Transverse colon (tissue), 4 donors: Measurements from ENCODE around the gene ZNF792. TPM values are rescaled to one million over a fixed set of nuclear protein-coding genes. Genes with fewer than 3 reads are reported as not detected.
"Not testable (repeated sequence)": the region's sequence is repeated elsewhere in the genome, so short reads cannot be mapped to it uniquely, and the experiment has no call there.

Experiments used
- DNase-seq: peaks from one replicate; pipeline ENCODE4 v3.0.0-alpha.2; 2019
- H3K27ac ChIP-seq, 4 donors: fragments of 200-600 bp; sonication (generic); 2 replicates each; pipeline ENCODE4 v1.5.1; 2016 to 2018; ENCODE audit warnings: inconsistent platforms in 4 of 4
- H3K27me3 ChIP-seq: fragments of 200-600 bp; sonication (generic); 2 replicates; pipeline ENCODE4 v1.5.1; 2017; ENCODE audit warnings: inconsistent platforms
- H3K36me3 ChIP-seq, 4 donors: fragments of 200-600 bp; sonication (generic); 2 replicates each; pipeline ENCODE4 v1.5.1; 2017 to 2019; ENCODE audit warnings: inconsistent platforms in 4 of 4
- H3K4me1 ChIP-seq, 4 donors: fragments of 200-600 bp; sonication (generic); 2 replicates each; pipeline ENCODE4 v1.5.1; 2017 to 2020; ENCODE audit warnings: inconsistent platforms in 4 of 4
- H3K4me3 ChIP-seq, 4 donors: fragments of 200-600 bp; sonication (generic); 1 replicate in 1 of 4; 2 replicates in 3 of 4; pipeline versions ENCODE4 v1.5.1 to v1.6.1; 2017 to 2019; ENCODE audit warnings: inconsistent platforms in 4 of 4
- H3K9me3 ChIP-seq, 2 donors: fragments of 200-600 bp; sonication (generic); 2 replicates each; pipeline ENCODE4 v1.5.1; 2017 to 2019; ENCODE audit warnings: inconsistent platforms in 2 of 2
- EP300 ChIP-seq: sonication (generic); formaldehyde crosslinking; IDR thresholded peaks from one replicate; pipeline ENCODE4 v1.6.1; 2017; ENCODE audit warnings: antibody characterized with exemption, low read depth
- POLR2A ChIP-seq: fragments of 450-650 bp; IDR thresholded peaks from one replicate; pipeline ENCODE4 v1.6.1; 2016; ENCODE audit warnings: antibody characterized with exemption, mild to moderate bottlenecking, moderate library complexity
- POLR2AphosphoS5 ChIP-seq, 3 donors: sonication (generic); formaldehyde crosslinking; IDR thresholded peaks; one replicate each; pipeline ENCODE4 v1.6.1; 2016; ENCODE audit warnings: antibody characterized with exemption in 3 of 3
- WGBS, 2 donors: methylation state at CpG; one replicate each; pipeline ENCODE4 v1.1.5; 2018; ENCODE audit warnings: low coverage in 1 of 2; 5-methylcytosine and 5-hydroxymethylcytosine counted together
- in situ Hi-C, 4 donors: fragments of 200-750 bp; cut with MboI; loops; one replicate each; pipeline versions ENCODE4 v1.15.0 to v1.15.1; 2017; ENCODE audit warnings: low sequenced_read_pairs in 3 of 4, low pct_ligation_motif_present in 1 of 4, low pct_unique_long_range_greater_than_20kb in 1 of 4
- intact Hi-C: fragments of 100-400 bp; cut with DNase I; formaldehyde crosslinking; loops from one replicate; pipeline ENCODE4 v1.15.1; 2023; ENCODE audit warnings: low total_unique reads
- total RNA-seq, 4 donors: library from RNA; depleted of rRNA; stranded (reverse); fragments of >200 nt; gene quantifications; one replicate each; pipeline ENCODE4 v1.1.0, GENCODE V29; 2016
- TF ChIP-seq, protein P1 (sequence below), 5 experiments: fragments of 200-600 bp in 3 of 5; fragments of 450-650 bp in 2 of 5; sonication (generic) in 3 of 5; IDR thresholded peaks; 1 replicate in 2 of 5; 2 replicates in 3 of 5; pipeline ENCODE4 v1.5.1; 2016 to 2017; ENCODE audit warnings: antibody characterized with exemption in 5 of 5, inconsistent platforms in 3 of 5, mild to moderate bottlenecking in 2 of 5, moderate library complexity in 1 of 5

Gene ZNF792
- total RNA-seq, 4 donors from 2014 or later = 3.4 to 8.4 (median 6.5) TPM

DNA sequence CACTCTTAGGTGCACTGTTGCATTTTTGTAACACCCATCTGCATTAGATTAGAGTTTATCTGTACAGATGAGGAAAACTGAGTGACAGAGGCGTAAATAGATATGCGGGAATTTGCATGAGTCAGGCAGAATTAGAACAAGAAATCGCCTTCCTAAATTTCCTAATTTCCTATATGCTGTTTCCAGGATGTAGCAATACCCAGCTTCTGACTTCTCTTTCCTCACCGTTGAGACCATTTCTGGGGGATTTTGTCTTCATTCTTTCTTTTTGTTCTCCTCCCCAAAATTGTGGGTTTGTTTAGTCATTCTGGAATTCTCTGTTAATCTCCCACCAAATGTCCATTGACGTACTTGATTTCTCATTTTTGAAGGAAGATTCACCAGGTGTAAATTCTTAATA, 10.6 kb upstream of the ZNF792 start:
- TF ChIP-seq POLR2A = no peak
- no peak for TF ChIP-seq POLR2AphosphoS5 (IDR thresholded peaks at IDR 0.05)
- TF ChIP-seq, protein P1, sequence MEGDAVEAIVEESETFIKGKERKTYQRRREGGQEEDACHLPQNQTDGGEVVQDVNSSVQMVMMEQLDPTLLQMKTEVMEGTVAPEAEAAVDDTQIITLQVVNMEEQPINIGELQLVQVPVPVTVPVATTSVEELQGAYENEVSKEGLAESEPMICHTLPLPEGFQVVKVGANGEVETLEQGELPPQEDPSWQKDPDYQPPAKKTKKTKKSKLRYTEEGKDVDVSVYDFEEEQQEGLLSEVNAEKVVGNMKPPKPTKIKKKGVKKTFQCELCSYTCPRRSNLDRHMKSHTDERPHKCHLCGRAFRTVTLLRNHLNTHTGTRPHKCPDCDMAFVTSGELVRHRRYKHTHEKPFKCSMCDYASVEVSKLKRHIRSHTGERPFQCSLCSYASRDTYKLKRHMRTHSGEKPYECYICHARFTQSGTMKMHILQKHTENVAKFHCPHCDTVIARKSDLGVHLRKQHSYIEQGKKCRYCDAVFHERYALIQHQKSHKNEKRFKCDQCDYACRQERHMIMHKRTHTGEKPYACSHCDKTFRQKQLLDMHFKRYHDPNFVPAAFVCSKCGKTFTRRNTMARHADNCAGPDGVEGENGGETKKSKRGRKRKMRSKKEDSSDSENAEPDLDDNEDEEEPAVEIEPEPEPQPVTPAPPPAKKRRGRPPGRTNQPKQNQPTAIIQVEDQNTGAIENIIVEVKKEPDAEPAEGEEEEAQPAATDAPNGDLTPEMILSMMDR (IDR thresholded peaks at IDR 0.05) = no peak
- TF ChIP-seq EP300 = no peak
- Histone ChIP-seq H3K36me3 (no peaks in the 10 kb centered on the region), H3K4me1 (peaks cover 0 to 11% (median 0%) of the 10 kb centered on the region in 4 donors), H3K9me3 (peaks cover 0 to 6% of the 10 kb centered on the region in 2 donors), H3K27ac (no peak overlapping the region), H3K4me3 (no peak overlapping the region), H3K27me3 (no peaks in the 10 kb centered on the region)
- DNase-seq = no peak
- intact Hi-C loops = no loop called here
- WGBS, 2 donors = 22 to 66% methylated on average over 4 to 5 of the region's 5 CpGs
- in situ Hi-C loops = loop anchor here in 1 of 4 donors (5.0 kb wide), 1 partner anchor 43 kb away; no protein-coding TSS in a partner anchor

DNA sequence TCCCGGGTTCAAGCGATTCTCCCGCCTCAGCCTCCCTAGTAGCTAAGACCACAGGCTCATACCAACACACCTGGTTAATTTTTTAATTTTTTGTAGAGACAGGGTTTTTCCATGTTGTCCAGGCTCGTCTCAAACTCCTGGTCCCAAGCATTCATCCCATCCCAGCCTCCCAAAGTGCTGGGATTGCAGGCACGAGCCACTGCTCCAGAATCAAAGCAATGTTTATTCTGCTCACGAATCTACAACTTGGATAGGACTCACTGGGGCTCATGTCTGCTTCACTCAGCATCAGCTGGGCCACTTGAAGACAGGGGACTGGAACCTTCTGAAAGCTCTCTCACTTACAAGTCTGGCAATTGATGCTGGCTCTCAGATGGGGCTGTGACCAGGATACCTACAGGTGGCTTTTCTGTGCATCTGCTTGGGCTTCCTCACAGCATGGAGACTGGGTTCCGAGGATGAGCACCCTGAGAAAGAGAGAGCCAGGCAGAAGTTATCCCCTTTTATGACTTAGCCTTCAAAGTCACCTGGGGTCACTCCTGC, 8.2 kb upstream of the ZNF792 start:
- no peak overlapping the region for H3K4me3 ChIP-seq
- H3K4me1 ChIP-seq = peaks cover 0 to 11% (median 0%) of the 10 kb centered on the region in 4 donors
- in situ Hi-C loops (no loop called here), intact Hi-C loops (loop anchor here (2.0 kb wide), 1 partner anchor 41 kb away; no protein-coding TSS in a partner anchor)
- no peaks in the 10 kb centered on the region for H3K27me3 ChIP-seq
- TF ChIP-seq POLR2A (no peak), POLR2AphosphoS5 (IDR thresholded peaks at IDR 0.05) (no peak), EP300 (no peak)
- TF ChIP-seq, protein P1 (IDR thresholded peaks at IDR 0.05) = no peak
- peaks cover 0 to 6% of the 10 kb centered on the region in 2 donors for H3K9me3 ChIP-seq
- H3K27ac ChIP-seq = no peak overlapping the region
- DNase-seq = no peak
- 79 to 80% methylated on average over 1 to 7 of the region's 7 CpGs for WGBS, 2 donors
- no peaks in the 10 kb centered on the region for H3K36me3 ChIP-seq

DNA sequence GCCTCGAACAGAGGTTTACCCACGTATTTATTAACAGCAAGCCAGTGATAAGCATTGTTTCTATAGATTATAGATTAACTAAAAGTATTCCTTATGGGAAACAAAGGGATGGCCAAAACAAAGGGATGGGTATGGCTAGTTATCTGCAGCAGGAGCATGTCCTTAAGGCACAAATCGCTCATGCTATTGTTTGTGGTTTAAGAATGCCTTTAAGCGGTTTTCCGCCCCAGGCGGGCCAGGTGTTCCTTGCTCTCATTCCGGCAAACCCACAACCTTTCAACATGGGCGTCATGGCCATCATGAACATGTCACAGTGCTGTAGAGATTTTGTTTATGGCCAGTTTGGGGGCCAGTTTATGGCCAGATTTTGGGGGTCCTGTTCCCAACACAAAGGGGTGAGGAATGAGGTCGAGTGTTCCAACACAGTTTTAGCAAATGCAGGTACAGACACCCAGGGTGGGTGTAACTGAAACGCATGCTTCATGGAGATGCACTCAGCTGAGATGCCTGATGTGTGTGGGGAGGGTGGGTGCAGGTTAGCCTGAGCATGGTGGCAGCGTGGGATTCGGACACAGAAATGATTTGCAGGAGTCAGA, 6.3 kb upstream of the ZNF792 start:
- DNase-seq, H3K9me3 ChIP-seq, H3K27ac ChIP-seq, H3K27me3 ChIP-seq, in situ Hi-C loops, intact Hi-C loops, H3K36me3 ChIP-seq, H3K4me3 ChIP-seq: not testable (repeated sequence)
- 82 to 85% methylated on average over 10 to 12 of the region's 12 CpGs for WGBS, 2 donors
- H3K4me1 ChIP-seq = peaks cover 0 to 11% (median 0%) of the 10 kb centered on the region in 4 donors

DNA sequence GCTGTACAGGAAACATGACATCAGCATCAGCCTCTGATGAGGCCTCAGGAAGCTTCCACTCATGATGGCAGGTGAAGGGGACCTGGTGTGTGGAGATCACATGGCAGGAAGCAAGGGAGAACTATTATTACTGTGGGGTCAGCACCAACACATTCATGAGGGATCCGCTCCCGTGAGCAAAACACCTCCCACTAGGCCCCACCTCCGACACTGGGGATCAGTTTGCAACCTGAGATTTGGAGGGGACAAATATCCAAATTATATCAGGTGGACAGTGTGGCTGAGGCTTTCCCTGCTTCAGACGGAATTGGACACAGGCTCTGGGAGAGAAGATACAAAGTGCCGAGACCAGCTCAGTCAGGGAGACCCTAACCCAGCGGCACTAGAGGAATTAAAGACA, 5.7 kb upstream of the ZNF792 start:
- Histone ChIP-seq H3K36me3 (no peaks in the 10 kb centered on the region), H3K27ac (no peak overlapping the region), H3K27me3 (no peaks in the 10 kb centered on the region), H3K4me3 (no peak overlapping the region), H3K9me3 (no peaks in the 10 kb centered on the region), H3K4me1 (peaks cover 0 to 11% (median 0%) of the 10 kb centered on the region in 4 donors)
- 99 to 100% methylated on average over 2 to 6 of the region's 6 CpGs for WGBS, 2 donors
- in situ Hi-C loops (loop anchor here in 1 of 4 donors (10.0 kb wide), 1 partner anchor 45 kb away; no protein-coding TSS in a partner anchor), intact Hi-C loops (no loop called here)
- TF ChIP-seq POLR2A = no peak
- TF ChIP-seq EP300 = no peak
- TF ChIP-seq, protein P1 (IDR thresholded peaks at IDR 0.05) = no peak
- no peak for TF ChIP-seq POLR2AphosphoS5 (IDR thresholded peaks at IDR 0.05)
- no peak for DNase-seq
